Spleen (tissue), 7 donors: ENCODE measurements around the gene PSMC6.

Experiments used
- CTCF ChIP-seq, 11 experiments: fragments of 200-600 bp in 7 of 11; fragments of 450-650 bp in 4 of 11; sonication (generic) in 4 of 11; IDR thresholded peaks in 8 of 11; conservative IDR thresholded peaks in 3 of 11; 1 replicate in 7 of 11; 2 replicates in 4 of 11; pipeline versions ENCODE4 v1.4.0 to v1.8.0; 2016 to 2021; ENCODE audit warnings: antibody characterized with exemption in 11 of 11, inconsistent platforms in 4 of 11, mild to moderate bottlenecking in 1 of 11
- POLR2A ChIP-seq, 3 donors: fragments of 450-650 bp; IDR thresholded peaks; one replicate each; pipeline ENCODE4 v1.5.1; 2017; ENCODE audit warnings: antibody characterized with exemption in 3 of 3, mild to moderate bottlenecking in 1 of 3
- donor health status: DM: no; HTN: no; CAD: no; lungs with moderate emphysema.
- donor health status: DM: no; HTN: no; CAD: no.
- donor health status: DM: no; HTN: no; CAD: no.

- TF ChIP-seq CTCF (IDR thresholded peaks at IDR 0.05 in 8 of 11, conservative IDR thresholded peaks at IDR 0.05 in 3 of 11) (no peak), POLR2A (IDR thresholded peaks at IDR 0.05) (no peak)
Measured at GRCh38 chr14:52690983-52691760, 15.8 kb upstream of the PSMC6 start.
